ENCODE results near the gene SNX19. TPM values are rescaled to one million over a fixed set of nuclear protein-coding genes. Genes with fewer than 3 reads are reported as not detected.
A peak's percentile ranks its signal among the peaks of the same experiment; 100 is the strongest.
"Not testable (repeated sequence)": the region's sequence is repeated elsewhere in the genome, so short reads cannot be mapped to it uniquely, and the experiment has no call there.

Gene SNX19, protein sequence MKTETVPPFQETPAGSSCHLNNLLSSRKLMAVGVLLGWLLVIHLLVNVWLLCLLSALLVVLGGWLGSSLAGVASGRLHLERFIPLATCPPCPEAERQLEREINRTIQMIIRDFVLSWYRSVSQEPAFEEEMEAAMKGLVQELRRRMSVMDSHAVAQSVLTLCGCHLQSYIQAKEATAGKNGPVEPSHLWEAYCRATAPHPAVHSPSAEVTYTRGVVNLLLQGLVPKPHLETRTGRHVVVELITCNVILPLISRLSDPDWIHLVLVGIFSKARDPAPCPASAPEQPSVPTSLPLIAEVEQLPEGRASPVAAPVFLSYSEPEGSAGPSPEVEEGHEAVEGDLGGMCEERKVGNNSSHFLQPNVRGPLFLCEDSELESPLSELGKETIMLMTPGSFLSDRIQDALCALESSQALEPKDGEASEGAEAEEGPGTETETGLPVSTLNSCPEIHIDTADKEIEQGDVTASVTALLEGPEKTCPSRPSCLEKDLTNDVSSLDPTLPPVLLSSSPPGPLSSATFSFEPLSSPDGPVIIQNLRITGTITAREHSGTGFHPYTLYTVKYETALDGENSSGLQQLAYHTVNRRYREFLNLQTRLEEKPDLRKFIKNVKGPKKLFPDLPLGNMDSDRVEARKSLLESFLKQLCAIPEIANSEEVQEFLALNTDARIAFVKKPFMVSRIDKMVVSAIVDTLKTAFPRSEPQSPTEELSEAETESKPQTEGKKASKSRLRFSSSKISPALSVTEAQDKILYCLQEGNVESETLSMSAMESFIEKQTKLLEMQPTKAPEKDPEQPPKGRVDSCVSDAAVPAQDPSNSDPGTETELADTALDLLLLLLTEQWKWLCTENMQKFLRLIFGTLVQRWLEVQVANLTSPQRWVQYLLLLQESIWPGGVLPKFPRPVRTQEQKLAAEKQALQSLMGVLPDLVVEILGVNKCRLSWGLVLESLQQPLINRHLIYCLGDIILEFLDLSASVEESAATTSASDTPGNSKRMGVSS
- 10 to 100 TPM; 24.6 to 37.6 (median 33.0) TPM for polyA plus RNA-seq (ENCODE audit: insufficient read length in 10 of 10)
- long read RNA-seq, donor 1, full-length matches to known transcripts, result 2 of 7 reads
- long read RNA-seq, donor 1, partial matches to known transcripts, result 5 of 7 reads
- long read RNA-seq, donor 1, other reads (novel, unspliced or antisense), result 0 of 7 reads
- long read RNA-seq, donor 2, full-length matches to known transcripts, result 1 of 1 reads
- long read RNA-seq, donor 2, partial matches to known transcripts, result 0 of 1 reads
- long read RNA-seq, donor 2, other reads (novel, unspliced or antisense), result 0 of 1 reads
- long read RNA-seq, donor 3, result 0 reads
- long read RNA-seq, donor 4, full-length matches to known transcripts, result 3 of 3 reads
- long read RNA-seq, donor 4, partial matches to known transcripts, result 0 of 3 reads
- long read RNA-seq, donor 4, other reads (novel, unspliced or antisense), result 0 of 3 reads
- long read RNA-seq, donor 5, full-length matches to known transcripts, result 2 of 2 reads
- long read RNA-seq, donor 5, partial matches to known transcripts, result 0 of 2 reads
- long read RNA-seq, donor 5, other reads (novel, unspliced or antisense), result 0 of 2 reads
- long read RNA-seq, donor 6, full-length matches to known transcripts, result 3 of 8 reads
- long read RNA-seq, donor 6, partial matches to known transcripts, result 5 of 8 reads
- long read RNA-seq, donor 6, other reads (novel, unspliced or antisense), result 0 of 8 reads
- long read RNA-seq, donor 7, full-length matches to known transcripts, result 2 of 7 reads
- long read RNA-seq, donor 7, partial matches to known transcripts, result 5 of 7 reads
- long read RNA-seq, donor 7, other reads (novel, unspliced or antisense), result 0 of 7 reads
- long read RNA-seq, donor 8, partial matches to known transcripts, result 0 of 1 reads
- long read RNA-seq, donor 8, other reads (novel, unspliced or antisense), result 0 of 1 reads
- long read RNA-seq, donor 9, full-length matches to known transcripts, result 1 of 1 reads
- long read RNA-seq, donor 9, partial matches to known transcripts, result 0 of 1 reads
- long read RNA-seq, donor 9, other reads (novel, unspliced or antisense), result 0 of 1 reads

DNA sequence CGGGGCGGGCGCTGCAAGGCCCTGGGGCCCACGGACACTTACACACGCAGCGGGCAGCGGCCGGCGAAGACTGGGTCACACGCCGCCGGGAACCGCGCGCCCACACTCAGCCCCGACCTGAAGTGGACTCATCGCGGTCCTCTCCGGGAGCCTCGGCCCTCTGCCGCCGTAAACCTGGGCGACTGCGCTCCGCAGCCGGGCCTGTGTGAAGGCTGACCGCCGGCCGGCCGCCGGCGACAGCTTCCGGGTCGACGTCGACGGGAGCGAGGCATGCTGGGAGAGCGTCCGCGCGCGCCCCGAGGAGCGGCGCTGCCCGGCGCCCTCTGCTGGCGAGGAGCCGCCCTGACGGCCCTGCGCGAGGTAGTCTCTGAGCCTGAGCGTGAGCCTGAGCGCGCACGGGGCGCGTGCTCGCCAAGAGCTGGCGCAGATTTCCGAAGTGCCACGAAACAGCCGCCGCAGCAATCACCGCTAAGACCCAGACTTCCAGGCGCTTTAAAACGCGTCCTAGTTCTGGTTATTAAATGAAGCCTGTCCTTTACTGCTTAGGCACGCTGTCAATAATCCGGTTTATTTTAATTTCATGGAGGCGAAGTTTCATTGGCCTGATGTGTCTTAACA is at the start of gene SNX19:
Gene SNX19 (minus strand): TSS at position 242 of the 618 bp plus-strand sequence. CDS start 540 bp downstream, outside the sequence.
- peak; percentile 92 to 97 (median 97) for DNase-seq

DNA sequence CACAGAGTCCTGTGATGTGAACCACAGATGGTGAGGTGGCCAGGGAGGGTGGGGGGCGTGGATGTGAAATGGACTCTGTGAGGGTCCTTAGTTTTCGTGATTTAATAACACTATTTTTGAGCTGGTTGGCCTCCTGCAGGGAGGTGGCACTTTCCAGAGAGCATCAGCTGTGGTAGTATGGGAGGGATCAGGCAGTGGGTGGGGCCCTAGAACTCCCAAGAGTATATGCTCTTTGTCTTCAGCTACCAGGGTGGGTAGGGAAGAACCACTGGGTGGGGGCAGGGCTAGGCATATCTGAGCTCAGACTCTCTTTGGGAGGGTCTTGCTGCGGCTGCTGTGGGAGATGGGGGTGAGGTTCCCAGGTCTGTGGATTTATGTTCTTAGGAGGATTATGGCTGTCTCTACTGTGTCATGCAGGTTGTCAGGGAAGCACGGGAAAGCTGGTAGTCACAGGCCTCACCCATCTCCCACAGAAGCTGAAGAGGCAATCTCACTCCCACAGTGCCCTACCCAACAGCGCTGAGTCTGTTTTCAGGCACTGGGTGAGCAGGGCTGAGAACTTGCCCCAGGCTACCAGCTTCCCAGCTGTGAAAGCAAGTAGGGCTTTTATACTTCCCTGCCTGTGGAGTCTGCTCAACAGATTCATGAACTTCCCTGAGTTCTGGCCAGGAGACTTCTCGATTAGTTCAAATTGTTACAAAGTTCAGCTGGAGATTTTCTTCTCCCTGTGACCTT is 47.9 kb upstream of the SNX19 start:
- no peak for DNase-seq

DNA sequence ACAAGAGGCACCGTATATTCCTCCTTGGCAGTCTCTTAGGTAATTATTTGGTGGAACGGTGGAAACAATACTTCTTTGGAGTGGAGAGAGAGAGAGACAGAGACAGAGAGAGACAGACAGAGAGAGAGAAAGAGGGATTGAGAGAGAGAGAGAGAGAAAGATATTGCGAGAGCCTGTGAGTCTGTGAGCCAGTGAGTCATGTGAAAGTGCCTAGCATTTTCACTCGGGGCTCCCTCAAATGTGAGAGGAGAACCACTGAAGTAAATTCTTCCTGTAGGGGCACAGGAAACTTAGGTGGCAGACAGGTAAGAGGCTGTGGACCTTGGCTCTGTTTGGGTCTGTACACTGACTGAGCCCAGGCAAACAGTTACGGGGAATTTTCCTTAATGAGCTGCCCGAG is 31.6 kb upstream of the SNX19 start:
- DNase-seq, result no peak

DNA sequence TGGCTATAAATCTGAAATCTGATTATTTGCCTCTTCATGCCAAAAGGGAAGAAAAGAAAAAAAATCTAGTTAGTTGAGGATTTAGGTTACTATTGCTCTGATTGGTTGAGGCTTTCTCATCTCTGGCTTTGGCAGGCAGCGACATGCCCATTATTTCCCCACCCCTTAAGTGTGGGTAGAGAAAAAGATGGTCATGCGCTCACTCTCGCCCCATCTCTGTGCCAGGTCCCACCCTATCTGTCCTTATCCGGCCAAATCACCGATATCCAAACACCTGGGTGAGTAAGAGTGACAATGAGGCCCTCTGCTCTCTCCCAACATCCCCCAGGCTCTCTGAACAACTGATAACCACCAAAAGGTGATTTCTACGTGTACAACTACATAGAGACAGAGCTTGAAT is 31.2 kb upstream of the SNX19 start:
- no peak for DNase-seq

DNA sequence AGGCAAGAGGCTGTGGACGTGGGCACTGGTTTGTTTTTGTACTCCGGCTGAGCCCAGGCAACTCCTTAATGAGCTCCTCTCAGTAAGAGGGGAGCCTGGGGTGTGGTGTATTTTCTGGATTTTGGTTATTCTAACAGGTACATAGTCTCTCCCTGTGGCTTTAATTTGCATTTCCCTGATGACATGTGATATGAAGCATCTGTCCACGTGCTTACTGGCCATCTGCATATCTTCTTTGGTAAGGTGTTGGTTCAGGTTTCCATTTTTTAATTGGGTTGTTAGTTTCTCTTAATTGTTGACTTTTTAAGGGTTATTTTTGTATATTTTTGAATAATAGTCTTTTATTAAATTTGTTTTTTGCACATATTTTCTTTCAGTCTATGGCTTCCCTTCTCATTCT is 30.8 kb upstream of the SNX19 start:
- DNase-seq, result no peak

DNA sequence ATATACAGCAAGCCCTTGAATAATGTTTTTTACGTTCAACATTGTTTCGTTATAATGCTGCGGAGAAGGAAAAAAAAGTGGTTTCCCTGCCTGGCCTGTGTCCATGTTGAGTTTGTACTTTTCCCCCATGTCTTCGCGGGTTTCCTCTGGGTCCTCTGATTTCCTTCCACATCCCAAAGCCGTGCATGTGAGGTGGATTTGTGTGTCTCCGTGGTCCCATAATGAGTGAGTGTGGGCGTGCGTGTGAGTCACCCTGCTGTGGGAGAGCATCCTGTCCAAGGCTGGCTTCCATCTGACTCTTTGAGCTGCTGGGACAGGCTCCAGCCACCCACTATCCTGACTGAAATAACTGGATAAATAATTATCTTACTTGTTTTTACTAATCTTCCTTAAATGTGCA is 29.6 kb upstream of the SNX19 start:
- peak; percentile 41 to 84 (median 71) for DNase-seq

DNA sequence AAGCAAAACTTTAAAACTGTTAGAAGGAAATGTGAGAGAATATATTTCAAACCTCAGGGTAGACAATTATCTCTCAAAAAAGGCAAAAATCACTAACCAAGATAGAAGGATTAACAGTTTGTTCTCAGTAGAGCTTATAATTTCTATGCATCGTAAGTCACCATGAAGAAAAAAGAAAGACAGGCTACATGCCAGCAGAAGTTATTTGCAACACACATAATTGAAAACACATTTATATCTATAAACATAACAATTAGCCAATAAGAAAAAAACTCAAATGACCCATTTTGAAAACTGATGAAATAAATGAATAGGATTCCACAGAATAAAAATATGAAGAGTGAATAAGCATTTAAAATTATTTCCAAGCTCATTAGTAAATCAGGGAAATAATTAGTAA is 24.4 kb upstream of the SNX19 start:
- DNase-seq, result peak in 1 of 3 donors; percentile 17

DNA sequence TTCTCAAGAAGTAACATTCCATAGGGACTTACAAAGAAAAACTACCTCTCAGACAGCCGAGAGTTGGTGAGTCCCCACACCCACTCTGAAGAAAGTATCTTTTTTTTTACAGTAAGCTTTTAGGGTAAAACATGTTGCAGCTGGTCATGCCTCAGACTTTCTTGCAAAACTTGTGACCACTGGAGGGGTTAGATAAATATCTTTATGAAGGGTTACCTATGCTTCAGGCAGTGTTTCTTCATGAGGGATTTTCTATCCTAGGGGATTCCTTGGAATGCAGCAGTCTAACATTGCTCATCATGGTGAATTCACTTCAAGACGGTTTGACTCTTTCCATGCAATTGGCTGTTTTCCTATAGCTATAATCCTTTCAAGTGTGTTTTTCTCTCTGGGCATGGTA is 20.8 kb upstream of the SNX19 start:
- DNase-seq, result no peak

DNA sequence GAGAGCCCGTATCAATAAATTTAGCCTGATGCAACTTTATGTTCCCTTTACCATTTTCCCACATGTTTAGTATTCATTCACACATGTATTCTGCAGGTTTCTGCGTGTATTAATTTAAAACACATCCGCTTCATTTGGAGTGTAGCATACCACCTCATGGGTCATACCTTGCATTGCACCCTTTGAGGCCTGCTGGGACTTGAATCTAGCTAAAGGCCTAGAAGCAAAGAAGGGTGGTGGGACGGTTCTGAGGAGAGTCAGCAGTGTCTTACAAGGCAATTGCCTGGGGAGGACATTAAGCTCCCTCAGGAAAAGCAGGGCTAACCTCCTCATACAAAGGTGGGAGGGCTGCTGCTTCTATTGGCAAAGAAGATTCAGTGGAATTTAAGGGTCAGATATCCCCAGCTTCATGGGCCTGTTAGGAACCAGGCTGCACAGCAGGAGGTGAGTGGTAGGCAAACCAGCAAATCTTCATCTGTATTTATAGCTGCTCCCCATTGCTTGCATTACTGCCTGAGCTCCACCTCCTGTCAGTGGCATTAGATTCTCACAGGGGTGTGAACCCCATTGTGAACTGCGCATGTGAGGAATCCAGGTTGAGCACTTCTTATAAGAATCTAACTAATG is 15.9 kb upstream of the SNX19 start:
- DNase-seq, result no peak

DNA sequence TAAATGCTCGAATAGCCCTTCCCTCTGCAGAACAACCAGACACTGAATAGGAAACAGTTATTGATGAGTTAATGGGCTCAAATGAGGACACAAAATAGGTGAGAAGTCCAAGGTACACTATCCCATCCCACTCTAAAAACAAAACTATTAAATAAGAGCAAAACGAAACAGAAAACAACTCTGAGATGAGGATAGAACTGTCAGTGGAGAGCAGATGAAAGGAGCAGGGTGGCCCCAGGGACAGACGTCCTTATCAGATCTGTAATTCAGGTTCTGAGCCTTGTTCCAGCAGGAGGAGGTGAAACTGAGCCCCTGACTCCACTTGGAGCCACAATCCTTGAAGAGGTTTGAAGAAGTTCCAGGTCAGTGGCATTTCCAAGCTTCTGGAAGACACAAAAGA is 8.5 kb upstream of the SNX19 start:
- DNase-seq, result no peak

DNA sequence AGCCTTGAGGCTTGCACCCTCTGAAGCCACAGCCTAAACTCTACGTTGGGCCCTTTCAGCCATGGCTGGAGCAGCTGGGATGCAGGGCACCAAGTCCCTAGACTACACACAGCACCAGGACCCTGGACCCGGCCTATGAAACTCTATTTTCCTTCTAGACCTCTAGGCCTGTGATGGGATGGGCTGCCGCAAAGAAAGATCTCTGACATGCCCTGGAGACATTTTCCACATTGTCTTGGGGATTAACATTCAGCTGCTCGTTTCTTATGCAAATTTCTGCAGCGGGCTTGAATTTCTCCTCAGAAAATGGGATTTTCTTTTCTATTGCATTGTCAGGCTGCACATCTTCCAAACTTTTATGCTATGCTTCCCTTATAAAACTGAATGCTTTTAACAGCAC is 4.3 kb upstream of the SNX19 start:
- DNase-seq, result not testable (repeated sequence)

DNA sequence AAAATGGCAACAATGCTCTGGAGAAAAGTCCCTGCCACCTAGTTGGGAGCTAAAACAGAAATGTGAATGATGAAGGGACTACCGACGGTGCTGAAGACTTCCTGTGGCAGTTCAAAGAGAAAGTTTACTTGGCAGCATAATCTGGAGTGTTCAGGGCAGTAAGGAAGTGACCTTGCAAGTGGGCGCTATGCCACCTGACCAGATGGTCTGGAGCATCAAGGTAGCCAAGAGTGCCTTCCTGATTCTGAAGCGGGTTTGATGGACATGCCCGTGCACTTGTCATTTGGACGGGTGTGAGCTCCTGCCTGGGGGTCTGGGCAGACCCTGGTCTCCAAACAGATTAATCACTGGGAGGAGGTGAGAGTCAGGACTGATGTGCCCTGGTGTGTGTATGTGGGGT is 1.8 kb upstream of the SNX19 start:
- no peak for DNase-seq

DNA sequence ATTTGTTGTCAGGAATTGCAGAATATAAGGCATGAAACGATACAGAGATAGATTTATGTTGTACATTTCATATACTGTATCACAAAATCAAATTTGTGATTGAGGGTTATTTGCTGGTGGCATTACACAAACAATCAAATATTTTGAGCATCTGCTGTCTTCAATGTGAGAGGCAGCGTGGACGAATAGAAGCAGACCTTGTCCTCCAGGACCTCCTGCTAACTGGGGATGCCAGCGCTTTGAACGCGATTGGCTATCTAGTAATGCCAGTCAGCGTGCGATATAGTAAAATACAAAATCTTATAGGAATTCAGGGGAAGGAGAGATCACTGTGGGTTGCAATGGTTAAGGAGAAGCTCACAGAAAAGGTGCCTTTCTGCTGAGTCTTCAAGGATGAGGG is 631 bp upstream of the SNX19 start:
- no peak for DNase-seq

DNA sequence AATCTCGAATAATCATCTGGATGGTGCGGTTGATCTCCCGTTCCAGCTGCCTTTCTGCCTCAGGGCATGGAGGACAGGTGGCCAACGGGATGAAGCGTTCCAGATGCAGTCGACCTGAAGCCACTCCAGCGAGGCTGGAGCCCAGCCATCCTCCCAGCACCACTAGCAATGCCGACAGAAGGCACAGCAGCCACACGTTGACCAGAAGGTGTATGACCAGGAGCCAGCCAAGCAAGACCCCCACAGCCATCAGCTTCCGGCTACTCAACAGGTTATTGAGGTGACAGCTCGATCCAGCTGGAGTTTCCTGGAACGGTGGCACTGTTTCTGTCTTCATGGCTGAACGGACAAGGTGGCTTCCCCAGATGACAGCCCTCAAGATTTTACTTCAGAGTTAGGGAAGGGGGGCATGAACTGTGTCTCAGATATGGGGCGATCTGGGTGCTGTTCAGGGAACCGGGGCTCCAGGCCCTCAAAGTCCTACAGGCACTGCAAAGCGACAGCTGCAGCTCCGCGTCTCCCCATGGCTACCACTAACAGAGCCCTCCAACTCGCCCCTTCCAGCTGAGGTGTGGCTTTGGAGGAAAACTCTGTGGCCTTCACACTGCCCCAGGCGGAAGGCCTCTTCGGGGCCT is 559 bp downstream of the SNX19 start:
- DNase-seq, result no peak

DNA sequence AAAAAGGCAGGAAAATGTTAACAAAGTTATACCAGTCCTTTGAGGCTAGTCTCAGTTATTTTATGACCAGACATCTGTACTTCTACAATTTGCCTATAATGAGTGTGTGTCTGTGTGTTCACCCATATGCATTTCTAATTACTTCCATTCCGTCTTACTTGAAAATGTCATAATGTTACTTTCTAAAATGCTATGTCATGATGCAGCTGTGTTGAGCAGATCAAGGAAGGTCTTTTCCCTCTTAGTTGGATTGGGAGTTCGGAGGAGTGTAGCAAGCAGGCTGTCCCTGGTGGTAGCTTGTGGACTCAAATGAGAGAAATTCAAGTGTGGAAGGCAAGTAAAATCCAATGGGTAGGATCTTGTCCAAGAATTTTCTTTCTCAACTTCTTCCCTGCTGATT is 3.0 kb downstream of the SNX19 start:
- DNase-seq, result no peak

DNA sequence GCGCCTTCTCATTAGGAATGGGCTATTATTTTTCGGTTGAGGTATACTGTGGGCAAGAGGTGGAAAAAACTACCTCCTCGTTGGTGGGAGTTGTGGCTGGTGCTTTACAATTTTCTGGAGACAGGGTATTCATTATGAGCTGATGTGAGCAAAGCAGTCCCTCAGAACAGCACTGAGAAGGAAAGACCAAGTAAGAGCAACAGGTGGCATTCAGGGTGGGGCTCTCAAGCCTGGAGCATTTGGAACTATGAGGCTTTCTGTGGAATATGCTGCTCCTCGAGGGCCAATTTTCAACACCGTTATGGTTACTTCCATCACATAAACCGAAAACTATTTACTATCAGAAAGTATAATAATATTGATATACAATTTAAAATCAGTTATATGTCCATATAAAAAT is 3.7 kb downstream of the SNX19 start:
- DNase-seq, result no peak

DNA sequence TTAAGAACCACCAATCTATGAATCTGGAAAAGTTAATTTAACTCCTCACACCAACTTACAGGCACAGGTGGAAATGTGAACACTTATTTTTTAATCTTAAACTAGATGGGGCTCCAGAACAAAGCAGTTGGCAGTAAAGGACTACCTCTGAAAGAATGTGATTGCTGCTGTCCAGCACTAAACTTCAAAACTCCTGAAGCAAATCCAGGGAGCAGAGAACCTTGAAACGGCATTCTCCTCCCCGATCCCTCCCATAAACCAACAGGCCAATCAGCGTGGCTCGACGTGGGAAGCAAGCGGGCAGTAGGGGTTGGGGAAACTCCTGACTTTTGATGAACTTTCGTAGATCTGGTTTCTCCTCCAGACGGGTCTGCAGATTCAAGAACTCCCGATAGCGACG is 5.0 kb downstream of the SNX19 start:
- no peak for DNase-seq

DNA sequence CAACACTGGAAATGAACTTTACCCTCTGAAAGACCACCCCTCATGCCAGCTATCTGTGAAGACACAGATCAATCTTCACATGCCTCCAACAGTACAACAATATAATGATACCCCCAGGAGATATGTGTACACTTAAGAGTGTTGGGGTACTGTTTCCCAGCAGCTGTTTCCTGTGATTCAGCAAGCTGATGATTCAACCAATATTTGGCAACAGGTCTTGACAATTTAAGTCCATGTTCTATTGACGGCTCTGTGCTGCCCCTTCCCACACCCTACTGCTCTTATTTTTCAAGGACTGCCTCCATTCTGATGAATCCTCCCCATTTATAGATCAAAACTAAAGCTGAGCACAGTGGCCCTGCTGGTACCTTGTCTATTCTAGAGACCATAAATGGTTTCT is 6.6 kb downstream of the SNX19 start:
- no peak for DNase-seq
